ENCODE results near the gene LIN7A. TPM values are rescaled to one million over a fixed set of nuclear protein-coding genes. Genes with fewer than 3 reads are reported as not detected.
A peak's percentile ranks its signal among the peaks of the same experiment; 100 is the strongest.

Gene LIN7A
- total RNA-seq, 2 experiments from 2014 or later, result not detected

DNA sequence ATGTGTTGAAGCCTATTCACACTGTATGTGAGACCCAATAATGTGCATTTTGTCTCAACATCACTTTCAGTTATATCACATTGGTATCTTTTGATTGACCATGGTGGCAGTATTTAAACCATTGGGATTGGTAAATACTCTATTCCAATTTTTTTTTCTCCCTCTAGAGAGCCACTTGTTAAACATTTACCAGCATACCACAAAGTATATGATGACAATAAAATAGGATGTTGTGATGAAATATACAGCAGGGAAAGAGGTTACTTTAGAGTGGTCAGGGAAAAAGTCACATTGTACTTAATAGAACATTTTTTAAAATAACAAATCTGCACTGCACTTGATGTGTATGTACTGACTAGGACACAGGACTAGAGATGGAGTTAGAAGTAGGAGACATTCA lies 5.6 kb upstream of the LIN7A start:
- CTCF ChIA-PET, result no interaction called here
- H3K27me3 Mint-ChIP-seq (ENCODE audit: low read depth), result peaks cover 6% of the 10 kb centered on the region
- no peak overlapping the region for H3K27ac Mint-ChIP-seq
- ATAC-seq (no peak), DNase-seq (no peak)
- POLR2A ChIA-PET, result no interaction called here
- H3K4me3 Mint-ChIP-seq, result no peak overlapping the region
- no peaks in the 10 kb centered on the region for H3K4me1 Mint-ChIP-seq (ENCODE audit: low read depth)
- H3K9me3 Mint-ChIP-seq (ENCODE audit: insufficient read depth), result peaks cover 5% of the 10 kb centered on the region
- H3K36me3 Mint-ChIP-seq (ENCODE audit: low read depth), result no peaks in the 10 kb centered on the region

DNA sequence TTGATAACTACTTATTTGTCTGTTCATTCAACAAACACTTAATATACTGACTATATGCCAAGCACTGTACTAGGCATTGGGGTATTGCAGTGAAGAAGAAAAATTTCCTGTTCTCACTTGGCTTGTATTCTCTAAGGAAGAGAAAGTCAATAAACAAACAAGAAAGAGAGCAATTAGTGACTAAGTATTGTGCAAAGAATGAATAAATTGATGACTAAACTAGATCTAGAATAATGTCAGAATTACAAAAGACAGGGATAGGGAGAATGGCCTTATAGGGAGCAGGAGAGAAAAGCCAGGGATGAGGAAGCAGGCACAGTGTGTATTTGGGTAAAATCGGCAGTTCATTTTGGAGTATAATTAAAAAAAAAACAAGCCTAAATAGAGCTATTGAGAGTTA lies 4.2 kb upstream of the LIN7A start:
- ChIA-PET POLR2A (no interaction called here), CTCF (no interaction called here)
- H3K27ac Mint-ChIP-seq, result no peak overlapping the region
- H3K27me3 Mint-ChIP-seq (ENCODE audit: low read depth), result peaks cover 13% of the 10 kb centered on the region
- ATAC-seq, result no peak
- no peak for DNase-seq
- peaks cover 6% of the 10 kb centered on the region for H3K9me3 Mint-ChIP-seq (ENCODE audit: insufficient read depth)
- H3K4me1 Mint-ChIP-seq (ENCODE audit: low read depth), result no peaks in the 10 kb centered on the region
- no peaks in the 10 kb centered on the region for H3K36me3 Mint-ChIP-seq (ENCODE audit: low read depth)
- H3K4me3 Mint-ChIP-seq, result no peak overlapping the region

DNA sequence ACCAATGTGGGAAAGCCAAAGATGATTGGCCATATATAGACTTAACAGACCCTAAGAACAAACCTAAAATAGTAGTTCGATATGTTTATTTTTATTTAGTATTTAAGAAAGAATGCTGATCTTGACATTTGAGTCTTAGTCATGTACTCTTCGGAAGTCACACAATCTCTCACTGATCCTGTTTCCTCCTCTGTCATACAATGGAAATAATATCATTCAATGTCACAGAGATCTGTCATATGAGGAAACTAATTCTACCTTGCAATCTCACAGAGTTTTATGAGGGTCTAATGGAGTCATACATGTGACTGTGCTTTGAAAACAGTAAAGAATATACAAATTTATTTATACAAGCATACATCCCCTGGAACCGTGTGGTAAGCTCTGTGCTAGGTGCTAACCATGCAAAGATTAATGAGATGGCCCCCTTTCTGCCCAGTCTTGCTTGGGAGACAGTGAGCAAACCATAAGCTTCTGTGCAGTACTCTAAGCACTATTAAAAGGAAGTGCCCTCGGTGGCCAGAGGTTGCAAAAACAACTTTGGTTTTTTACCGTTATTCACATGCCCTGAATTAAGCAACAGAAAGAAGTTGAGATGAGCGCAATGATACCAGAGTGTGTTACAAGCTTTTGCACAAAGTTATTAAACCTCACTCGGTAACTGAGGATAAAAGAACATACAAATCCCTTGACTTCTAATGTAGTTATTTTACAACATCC lies 1.7 kb upstream of the LIN7A start:
- Mint-ChIP-seq H3K4me3 (no peak overlapping the region), H3K27ac (no peak overlapping the region), H3K27me3 (ENCODE audit: low read depth) (peaks cover 27% of the 10 kb centered on the region), H3K4me1 (ENCODE audit: low read depth) (peaks cover 4% of the 10 kb centered on the region), H3K36me3 (ENCODE audit: low read depth) (no peaks in the 10 kb centered on the region), H3K9me3 (ENCODE audit: insufficient read depth) (peaks cover 6% of the 10 kb centered on the region)
- DNase-seq (no peak), ATAC-seq (no peak)
- ChIA-PET CTCF (no interaction called here), POLR2A (no interaction called here)

DNA sequence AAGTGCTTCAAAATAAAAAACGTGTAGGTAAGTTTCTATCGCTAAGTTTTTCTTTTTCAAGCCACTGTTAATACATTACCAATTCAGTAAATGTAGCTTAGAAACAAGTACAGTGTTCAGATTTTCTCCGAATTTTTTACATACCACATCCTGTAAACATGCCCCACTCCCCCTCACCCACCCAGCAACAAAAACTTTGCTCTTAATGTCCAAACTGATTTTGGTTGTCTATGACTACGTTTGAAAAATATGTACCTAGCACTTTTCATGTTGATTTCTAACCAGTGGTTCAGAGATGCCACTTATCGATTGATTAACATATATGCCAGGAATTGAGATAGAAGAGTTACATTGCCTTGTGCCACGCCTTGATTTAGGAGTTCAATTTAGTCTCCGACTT lies 663 bp upstream of the LIN7A start:
- ChIA-PET CTCF (no interaction called here), POLR2A (no interaction called here)
- H3K27me3 Mint-ChIP-seq (ENCODE audit: low read depth), result peaks cover 27% of the 10 kb centered on the region
- peaks cover 4% of the 10 kb centered on the region for H3K4me1 Mint-ChIP-seq (ENCODE audit: low read depth)
- DNase-seq, result no peak
- no peak overlapping the region for H3K4me3 Mint-ChIP-seq
- no peaks in the 10 kb centered on the region for H3K36me3 Mint-ChIP-seq (ENCODE audit: low read depth)
- peaks cover 6% of the 10 kb centered on the region for H3K9me3 Mint-ChIP-seq (ENCODE audit: insufficient read depth)
- no peak for ATAC-seq
- no peak overlapping the region for H3K27ac Mint-ChIP-seq

DNA sequence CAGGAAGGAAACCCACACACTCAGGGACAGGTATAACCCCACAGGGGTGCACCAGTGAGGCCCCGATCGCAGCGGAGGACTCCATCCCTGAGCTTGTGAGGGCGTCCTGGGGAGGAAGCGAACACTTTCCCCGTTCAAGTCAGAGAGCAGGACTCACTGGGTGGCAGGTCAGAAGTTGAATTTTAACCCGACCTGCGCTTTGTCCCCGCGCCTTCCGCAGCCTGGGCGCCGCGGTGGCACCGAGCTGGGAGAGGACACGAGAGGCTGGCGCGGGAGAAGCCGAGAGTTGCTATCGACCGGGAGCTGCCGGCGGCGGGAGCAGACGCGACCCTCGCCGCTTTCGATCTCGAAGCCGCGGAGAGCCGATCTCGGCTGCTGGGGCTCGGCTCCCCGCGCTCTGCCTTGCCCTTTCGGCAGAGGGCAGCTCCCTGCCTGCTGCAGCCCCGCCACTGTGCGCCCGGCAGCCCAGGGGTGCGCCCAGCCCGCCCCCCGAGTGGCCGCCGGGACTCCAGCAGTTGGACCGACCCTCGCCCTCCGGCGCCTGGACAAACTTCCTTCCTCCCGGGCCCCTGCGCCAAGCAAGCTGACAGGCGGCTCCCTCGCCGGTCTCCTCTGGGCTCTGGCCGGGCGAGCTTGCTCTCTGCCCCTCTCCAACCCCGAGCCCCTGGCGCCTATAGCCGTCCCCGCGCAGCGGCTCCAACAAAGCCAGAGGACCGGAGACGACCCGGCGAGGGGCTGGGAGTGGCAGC lies 918 bp downstream of the LIN7A start:
- H3K36me3 Mint-ChIP-seq (ENCODE audit: low read depth), result no peaks in the 10 kb centered on the region
- DNase-seq (no peak), ATAC-seq (peak; percentile 19)
- H3K27ac Mint-ChIP-seq, result no peak overlapping the region
- H3K4me3 Mint-ChIP-seq, result no peak overlapping the region
- H3K4me1 Mint-ChIP-seq (ENCODE audit: low read depth), result peaks cover 4% of the 10 kb centered on the region
- ChIA-PET CTCF (no interaction called here), POLR2A (no interaction called here)
- peaks cover 6% of the 10 kb centered on the region for H3K9me3 Mint-ChIP-seq (ENCODE audit: insufficient read depth)
- peaks cover 27% of the 10 kb centered on the region for H3K27me3 Mint-ChIP-seq (ENCODE audit: low read depth)

DNA sequence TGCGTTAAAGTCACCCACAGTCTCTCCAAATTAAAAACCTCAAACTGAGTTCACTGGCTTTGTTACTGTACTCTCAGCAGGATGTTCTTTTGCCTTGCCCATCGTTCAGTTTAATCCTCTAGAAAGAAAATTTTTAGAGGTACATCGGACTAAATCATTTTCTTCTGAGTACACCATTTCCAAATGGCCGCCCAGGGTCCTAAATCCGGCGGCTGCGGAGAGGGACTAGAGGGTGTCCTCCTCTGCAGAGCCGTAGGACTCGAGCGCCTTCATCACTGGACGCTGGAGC lies 1.4 kb downstream of the LIN7A start:
- Mint-ChIP-seq H3K36me3 (ENCODE audit: low read depth) (no peaks in the 10 kb centered on the region), H3K9me3 (ENCODE audit: insufficient read depth) (peaks cover 6% of the 10 kb centered on the region), H3K4me1 (ENCODE audit: low read depth) (peaks cover 4% of the 10 kb centered on the region), H3K4me3 (no peak overlapping the region), H3K27ac (no peak overlapping the region), H3K27me3 (ENCODE audit: low read depth) (peaks cover 27% of the 10 kb centered on the region)
- POLR2A ChIA-PET, result no interaction called here
- no peak for DNase-seq
- CTCF ChIA-PET, result no interaction called here
- no peak for ATAC-seq

DNA sequence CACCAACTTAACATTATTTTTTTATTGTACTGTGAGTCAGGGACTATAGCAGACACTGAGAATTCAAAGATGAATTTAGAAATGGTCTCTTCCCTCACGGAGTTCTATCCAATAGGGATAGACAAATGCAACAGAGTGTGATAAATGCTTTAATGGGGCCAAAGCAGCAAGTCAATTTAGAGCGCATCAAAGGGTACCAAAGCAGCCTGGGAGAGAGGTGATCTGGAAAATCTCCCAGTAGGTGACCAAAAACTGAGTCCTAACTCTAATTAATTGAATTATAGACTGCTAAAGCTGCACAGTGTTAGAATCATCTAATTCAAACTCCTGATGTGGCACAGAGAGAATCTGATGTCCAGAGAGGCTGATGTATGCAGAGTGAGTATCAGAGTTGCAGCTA lies 2.6 kb downstream of the LIN7A start:
- H3K4me3 Mint-ChIP-seq, result no peak overlapping the region
- H3K4me1 Mint-ChIP-seq (ENCODE audit: low read depth), result peaks cover 4% of the 10 kb centered on the region
- DNase-seq (no peak), ATAC-seq (no peak)
- H3K36me3 Mint-ChIP-seq (ENCODE audit: low read depth), result no peaks in the 10 kb centered on the region
- peaks cover 27% of the 10 kb centered on the region for H3K27me3 Mint-ChIP-seq (ENCODE audit: low read depth)
- CTCF ChIA-PET, result no interaction called here
- no peak overlapping the region for H3K27ac Mint-ChIP-seq
- POLR2A ChIA-PET, result no interaction called here
- H3K9me3 Mint-ChIP-seq (ENCODE audit: insufficient read depth), result peaks cover 6% of the 10 kb centered on the region

DNA sequence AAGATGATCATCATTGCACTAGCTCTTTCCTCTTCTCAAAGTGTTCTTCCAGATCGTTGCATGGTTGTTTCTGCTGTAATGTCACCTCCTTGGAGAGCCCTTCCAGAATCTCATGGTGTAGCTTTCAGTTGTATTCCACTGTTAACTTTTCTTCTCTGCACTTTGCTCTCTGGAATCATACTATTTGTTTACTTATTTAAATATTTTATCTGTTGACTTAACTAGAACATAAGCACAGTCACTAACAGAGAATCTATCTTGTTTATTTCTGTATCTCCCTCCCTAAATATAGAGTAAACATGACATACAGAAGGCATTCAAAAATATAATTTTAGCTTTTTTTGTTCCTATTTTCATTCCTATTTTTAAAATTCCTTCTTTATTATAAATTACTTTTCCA lies 11.8 kb downstream of the LIN7A start:
- Mint-ChIP-seq H3K27me3 (ENCODE audit: low read depth) (no peaks in the 10 kb centered on the region), H3K36me3 (ENCODE audit: low read depth) (no peaks in the 10 kb centered on the region), H3K4me3 (no peak overlapping the region), H3K4me1 (ENCODE audit: low read depth) (no peaks in the 10 kb centered on the region), H3K9me3 (ENCODE audit: insufficient read depth) (no peaks in the 10 kb centered on the region), H3K27ac (no peak overlapping the region)
- DNase-seq, result no peak
- ChIA-PET CTCF (no interaction called here), POLR2A (no interaction called here)
- no peak for ATAC-seq

DNA sequence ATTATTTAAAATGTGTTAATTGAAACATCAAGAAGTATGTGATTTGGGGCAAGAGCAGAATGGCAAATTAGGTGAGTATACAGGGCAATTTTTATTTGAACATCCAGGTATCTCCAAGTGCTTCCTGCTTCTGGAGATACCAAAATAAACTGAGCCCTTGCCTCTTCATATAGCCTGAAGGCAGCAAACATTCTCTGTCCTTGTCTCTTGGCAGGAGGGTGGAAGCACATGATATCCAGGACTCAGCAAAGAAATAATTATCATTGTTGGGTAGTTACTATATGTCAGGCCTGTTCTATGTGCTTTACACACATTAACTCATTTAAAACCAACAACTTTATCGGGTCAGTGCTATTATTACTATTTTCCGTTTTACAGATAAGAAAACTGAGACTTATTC lies 12.5 kb downstream of the LIN7A start:
- no peaks in the 10 kb centered on the region for H3K36me3 Mint-ChIP-seq (ENCODE audit: low read depth)
- ChIA-PET CTCF (no interaction called here), POLR2A (no interaction called here)
- H3K4me3 Mint-ChIP-seq, result no peak overlapping the region
- no peaks in the 10 kb centered on the region for H3K27me3 Mint-ChIP-seq (ENCODE audit: low read depth)
- no peaks in the 10 kb centered on the region for H3K9me3 Mint-ChIP-seq (ENCODE audit: insufficient read depth)
- H3K4me1 Mint-ChIP-seq (ENCODE audit: low read depth), result no peaks in the 10 kb centered on the region
- no peak overlapping the region for H3K27ac Mint-ChIP-seq
- DNase-seq, result no peak
- ATAC-seq, result no peak

DNA sequence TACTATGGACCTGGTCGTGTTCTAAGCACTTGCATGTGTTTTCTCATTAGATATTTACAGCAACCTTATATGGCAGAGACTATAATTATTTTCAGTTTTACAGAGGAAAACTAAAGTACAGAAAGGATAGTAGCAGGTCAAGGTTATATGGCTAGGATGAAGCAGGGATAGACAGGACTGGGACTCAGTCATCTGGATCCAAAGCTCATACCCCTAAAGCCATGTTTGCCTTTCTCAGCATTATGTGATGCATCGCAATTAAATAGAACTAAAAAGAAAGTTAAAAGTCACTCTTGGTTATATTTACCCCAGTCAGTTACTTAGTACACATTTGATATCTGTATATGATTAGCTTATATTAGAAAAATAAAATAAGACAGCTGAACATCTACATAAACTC lies 13.3 kb downstream of the LIN7A start:
- H3K27ac Mint-ChIP-seq, result no peak overlapping the region
- ATAC-seq (no peak), DNase-seq (no peak)
- no peaks in the 10 kb centered on the region for H3K9me3 Mint-ChIP-seq (ENCODE audit: insufficient read depth)
- no peaks in the 10 kb centered on the region for H3K36me3 Mint-ChIP-seq (ENCODE audit: low read depth)
- H3K4me3 Mint-ChIP-seq, result no peak overlapping the region
- POLR2A ChIA-PET, result no interaction called here
- CTCF ChIA-PET, result no interaction called here
- H3K4me1 Mint-ChIP-seq (ENCODE audit: low read depth), result no peaks in the 10 kb centered on the region
- no peaks in the 10 kb centered on the region for H3K27me3 Mint-ChIP-seq (ENCODE audit: low read depth)

DNA sequence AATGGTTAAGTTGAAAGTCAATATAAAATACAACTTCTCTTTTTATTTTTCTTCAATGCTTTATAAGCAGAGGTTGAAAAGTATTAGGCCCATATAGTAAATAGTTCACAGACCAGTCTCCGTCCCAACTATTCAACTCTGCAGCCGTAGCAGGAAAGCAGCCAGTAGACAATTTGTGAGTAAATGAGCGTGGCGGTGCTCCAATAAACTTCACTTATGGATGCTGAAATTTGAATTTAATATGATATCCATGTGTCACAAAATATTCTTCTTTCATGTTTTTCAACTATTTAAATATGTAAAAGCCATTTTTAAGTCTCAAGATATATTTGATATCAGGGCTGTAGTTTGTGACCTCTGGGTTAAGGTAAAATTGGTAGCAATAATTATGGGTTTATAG lies 17.7 kb downstream of the LIN7A start:
- no peak overlapping the region for H3K27ac Mint-ChIP-seq
- H3K4me1 Mint-ChIP-seq (ENCODE audit: low read depth), result no peaks in the 10 kb centered on the region
- ATAC-seq, result no peak
- CTCF ChIA-PET, result no interaction called here
- H3K4me3 Mint-ChIP-seq, result no peak overlapping the region
- POLR2A ChIA-PET, result no interaction called here
- no peaks in the 10 kb centered on the region for H3K36me3 Mint-ChIP-seq (ENCODE audit: low read depth)
- H3K27me3 Mint-ChIP-seq (ENCODE audit: low read depth), result no peaks in the 10 kb centered on the region
- H3K9me3 Mint-ChIP-seq (ENCODE audit: insufficient read depth), result no peaks in the 10 kb centered on the region
- DNase-seq, result no peak

DNA sequence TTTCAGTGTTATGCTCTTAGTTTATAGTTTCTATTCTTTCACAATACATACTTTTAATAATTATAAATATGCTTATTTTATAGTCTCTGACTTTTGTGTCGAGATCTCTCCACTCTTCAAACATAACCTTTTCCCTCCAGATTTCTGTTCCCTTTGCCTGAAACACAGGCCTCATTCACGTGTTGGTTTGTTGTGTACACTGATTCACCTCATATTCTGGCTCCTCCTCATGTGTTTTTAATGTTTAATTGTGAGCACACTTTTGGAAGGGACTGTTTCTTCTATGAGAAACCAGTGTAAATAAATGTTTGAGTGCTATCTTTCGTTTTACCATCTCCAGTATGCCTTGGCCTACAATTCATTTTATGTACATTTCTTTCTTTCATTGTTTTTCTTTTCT lies 20.1 kb downstream of the LIN7A start:
- ATAC-seq, result no peak
- ChIA-PET CTCF (no interaction called here), POLR2A (no interaction called here)
- H3K36me3 Mint-ChIP-seq (ENCODE audit: low read depth), result no peaks in the 10 kb centered on the region
- DNase-seq, result no peak
- no peaks in the 10 kb centered on the region for H3K4me1 Mint-ChIP-seq (ENCODE audit: low read depth)
- H3K27ac Mint-ChIP-seq, result no peak overlapping the region
- H3K9me3 Mint-ChIP-seq (ENCODE audit: insufficient read depth), result no peaks in the 10 kb centered on the region
- no peaks in the 10 kb centered on the region for H3K27me3 Mint-ChIP-seq (ENCODE audit: low read depth)
- H3K4me3 Mint-ChIP-seq, result no peak overlapping the region

All from activated CD8-positive, alpha-beta T cell treated with anti-CD3 and anti-CD28 coated beads, Interleukin-2, amount 10 ng/mL, durations not matched to agents 7 days and 5 days (primary cell).